HEK293T (cell line): ENCODE measurements around the gene ANKRD18A.
"Not testable (repeated sequence)": the region's sequence is repeated elsewhere in the genome, so short reads cannot be mapped to it uniquely, and the experiment has no call there.

Experiments
- BHLHE40 ChIP-seq: fragments of 450-650 bp; IDR thresholded peaks from 2 replicates; pipeline ENCODE4 v1.6.1; 2016; ENCODE audit warnings: mild to moderate bottlenecking, moderate library complexity, borderline replicate concordance
- CTBP1 ChIP-seq: fragments of 450-650 bp; IDR thresholded peaks from 2 replicates; pipeline ENCODE4 v1.6.1; 2016; ENCODE audit warnings: borderline replicate concordance
- ELF4 ChIP-seq: fragments of 450-650 bp; IDR thresholded peaks from 2 replicates; pipeline ENCODE4 v1.6.1; 2017; ENCODE audit warnings: antibody characterized with exemption
- FOXA1 ChIP-seq: fragments of 450-650 bp; IDR thresholded peaks from 2 replicates; pipeline ENCODE4 v1.6.1; 2016; ENCODE audit warnings: mild to moderate bottlenecking
- FOXK2 ChIP-seq: fragments of 450-650 bp; IDR thresholded peaks from 2 replicates; pipeline ENCODE4 v1.6.1; 2016; ENCODE audit warnings: mild to moderate bottlenecking
- FOXM1 ChIP-seq: fragments of 450-650 bp; IDR thresholded peaks from 2 replicates; pipeline ENCODE4 v1.6.1; 2017; ENCODE audit warnings: mild to moderate bottlenecking, borderline replicate concordance
- HDGF ChIP-seq: fragments of 450-650 bp; IDR thresholded peaks from 2 replicates; pipeline ENCODE4 v1.6.1; 2017; ENCODE audit warnings: antibody characterized with exemption, borderline replicate concordance
- NFRKB ChIP-seq: fragments of 450-650 bp; IDR thresholded peaks from 2 replicates; pipeline ENCODE4 v1.6.1; 2016; ENCODE audit warnings: mild to moderate bottlenecking, moderate library complexity
- SP1 ChIP-seq: fragments of 450-650 bp; IDR thresholded peaks from 2 replicates; pipeline ENCODE4 v1.6.1; 2017
- SUZ12 ChIP-seq: fragments of 450-650 bp; IDR thresholded peaks from 2 replicates; pipeline ENCODE4 v1.6.1; 2016; ENCODE audit warnings: mild to moderate bottlenecking
- TARDBP ChIP-seq: fragments of 450-650 bp; IDR thresholded peaks from 2 replicates; pipeline ENCODE4 v1.6.1; 2016
- ZNF384 ChIP-seq: fragments of 450-650 bp; IDR thresholded peaks from 2 replicates; pipeline ENCODE4 v1.6.1; 2016

DNA sequence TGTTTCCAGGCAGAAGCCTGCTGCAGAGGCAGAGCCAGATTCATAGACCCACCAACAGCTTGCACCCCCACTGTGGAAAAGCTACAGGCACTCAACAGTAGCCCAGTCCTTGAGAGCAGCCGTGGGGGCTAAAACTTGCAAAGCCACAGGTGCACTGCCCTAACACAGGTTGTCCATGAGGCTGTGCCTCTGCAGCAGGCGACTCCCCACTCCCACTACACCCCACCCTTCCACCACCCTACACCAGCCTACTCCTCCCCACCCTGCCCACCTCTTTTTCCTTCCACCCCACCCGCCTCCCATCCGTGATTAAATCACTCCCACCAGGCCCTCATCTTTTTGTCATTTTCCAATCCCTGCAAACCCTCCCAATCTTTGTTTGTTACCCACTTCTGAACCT lies 55.2 kb downstream of the ANKRD18A start:
- TF ChIP-seq TARDBP, FOXM1, ZNF384, SP1, ELF4, FOXK2, BHLHE40, SUZ12, FOXA1, CTBP1, NFRKB, HDGF: not testable (repeated sequence)
